Breast epithelium (tissue), 3 donors: ENCODE measurements around the gene MRPL54.

ENCODE experiments used
- POLR2A ChIP-seq: fragments of 450-650 bp; IDR thresholded peaks from one replicate; pipeline ENCODE4 v1.6.1; 2016; ENCODE audit warnings: antibody characterized with exemption, mild to moderate bottlenecking, moderate library complexity
- POLR2AphosphoS5 ChIP-seq, 3 donors: sonication (generic); formaldehyde crosslinking; IDR thresholded peaks; one replicate each; pipeline ENCODE4 v1.6.1; 2017; ENCODE audit warnings: antibody characterized with exemption in 3 of 3
- TF ChIP-seq, protein P1 (sequence below), 3 donors: fragments of 450-650 bp; IDR thresholded peaks; one replicate each; pipeline ENCODE4 v1.5.1; 2016 to 2017; ENCODE audit warnings: antibody characterized with exemption in 3 of 3, mild to moderate bottlenecking in 3 of 3, moderate library complexity in 3 of 3

DNA sequence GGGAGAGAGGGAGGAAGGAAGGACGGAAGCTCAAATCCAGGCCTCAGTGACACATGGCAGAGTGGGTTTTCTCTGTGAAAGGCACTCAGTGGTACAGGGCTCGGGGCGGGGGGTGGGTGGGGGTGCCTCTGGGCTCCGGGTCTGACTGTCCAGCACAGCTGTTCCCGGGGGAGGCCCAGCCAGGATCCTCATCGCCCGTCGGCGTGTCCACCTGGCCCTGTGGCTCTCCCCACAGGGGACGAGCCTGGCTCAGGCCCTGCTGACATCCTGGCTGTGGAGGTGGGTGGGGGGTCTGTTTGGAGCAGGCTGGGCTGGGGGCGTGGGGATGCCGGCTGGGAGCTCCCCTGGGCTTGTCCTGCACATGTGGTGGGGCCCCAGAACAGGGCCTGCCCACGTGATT lies 41.9 kb downstream of the MRPL54 start:
- TF ChIP-seq, protein P1, sequence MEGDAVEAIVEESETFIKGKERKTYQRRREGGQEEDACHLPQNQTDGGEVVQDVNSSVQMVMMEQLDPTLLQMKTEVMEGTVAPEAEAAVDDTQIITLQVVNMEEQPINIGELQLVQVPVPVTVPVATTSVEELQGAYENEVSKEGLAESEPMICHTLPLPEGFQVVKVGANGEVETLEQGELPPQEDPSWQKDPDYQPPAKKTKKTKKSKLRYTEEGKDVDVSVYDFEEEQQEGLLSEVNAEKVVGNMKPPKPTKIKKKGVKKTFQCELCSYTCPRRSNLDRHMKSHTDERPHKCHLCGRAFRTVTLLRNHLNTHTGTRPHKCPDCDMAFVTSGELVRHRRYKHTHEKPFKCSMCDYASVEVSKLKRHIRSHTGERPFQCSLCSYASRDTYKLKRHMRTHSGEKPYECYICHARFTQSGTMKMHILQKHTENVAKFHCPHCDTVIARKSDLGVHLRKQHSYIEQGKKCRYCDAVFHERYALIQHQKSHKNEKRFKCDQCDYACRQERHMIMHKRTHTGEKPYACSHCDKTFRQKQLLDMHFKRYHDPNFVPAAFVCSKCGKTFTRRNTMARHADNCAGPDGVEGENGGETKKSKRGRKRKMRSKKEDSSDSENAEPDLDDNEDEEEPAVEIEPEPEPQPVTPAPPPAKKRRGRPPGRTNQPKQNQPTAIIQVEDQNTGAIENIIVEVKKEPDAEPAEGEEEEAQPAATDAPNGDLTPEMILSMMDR (IDR thresholded peaks at IDR 0.05): no peak
- no peak for TF ChIP-seq POLR2A
- TF ChIP-seq POLR2AphosphoS5 (IDR thresholded peaks at IDR 0.05): no peak
